Activated CD8-positive, alpha-beta memory T cell treated with anti-CD3 and anti-CD28 coated beads, Interleukin-2, amount 10 ng/mL, durations not matched to agents 7 days and 5 days (primary cell): Measurements from ENCODE around the gene IFI44. TPM values are rescaled to one million over a fixed set of nuclear protein-coding genes. Genes with fewer than 3 reads are reported as not detected.

Source experiments
- ATAC-seq: fragments of 150-1000 bp; cut with Tn5 transposase; one replicate; pipeline ENCODE4 v1.10.0; 2021; ENCODE audit warnings: moderate library complexity
- CTCF ChIA-PET: fragments of 350-600 bp; sonication (Branson Sonifier 250); formaldehyde crosslinking; loops from one replicate; lab custom pipeline; 2021; ENCODE audit warnings: antibody characterized with exemption; lab: Charles Lee
- DNase-seq: peaks from one replicate; pipeline ENCODE4 v3.0.0-alpha.2; 2020
- H3K27ac Mint-ChIP-seq: one replicate; pipeline ENCODE4 v1.8.0; 2021; ENCODE audit warnings: mild to moderate bottlenecking, mixed read lengths
- H3K27me3 Mint-ChIP-seq: one replicate; pipeline ENCODE4 v1.8.0; 2021; ENCODE audit warnings: mixed read lengths
- H3K36me3 Mint-ChIP-seq: one replicate; pipeline ENCODE4 v1.8.0; 2021; ENCODE audit warnings: mild to moderate bottlenecking, mixed read lengths
- H3K4me1 Mint-ChIP-seq: one replicate; pipeline ENCODE4 v1.8.0; 2021; ENCODE audit warnings: mixed read lengths
- H3K4me3 Mint-ChIP-seq: one replicate; pipeline ENCODE4 v1.8.0; 2021; ENCODE audit warnings: mild to moderate bottlenecking, moderate library complexity, mixed read lengths
- H3K9me3 Mint-ChIP-seq: one replicate; pipeline ENCODE4 v1.8.0; 2022; ENCODE audit warnings: low read depth, mixed read lengths
- total RNA-seq, 2 experiments: library from RNA; stranded (reverse); gene quantifications; one replicate each; pipeline ENCODE4 v1.2.3, GENCODE V29; 2021

IFI44 gene
- total RNA-seq, 2 experiments from 2014 or later, result 155 to 367 TPM

- Mint-ChIP-seq H3K27ac (no peak overlapping the region), H3K4me3 (no peak overlapping the region), H3K4me1 (peaks cover 33% of the 10 kb centered on the region), H3K9me3 (no peaks in the 10 kb centered on the region), H3K36me3 (peaks cover 45% of the 10 kb centered on the region), H3K27me3 (no peaks in the 10 kb centered on the region)
- ATAC-seq (peak; percentile 77), DNase-seq (no peak)
- CTCF ChIA-PET, result interaction anchor here (1.0 to 1.8 kb wide), 4 partner anchors 38 to 48 kb away, joined by 3 to 6 read pairs (median 4); no protein-coding TSS in a partner anchor
Measured at GRCh38 chr1:78664763-78665162, 15.1 kb downstream of the IFI44 start.

DNA sequence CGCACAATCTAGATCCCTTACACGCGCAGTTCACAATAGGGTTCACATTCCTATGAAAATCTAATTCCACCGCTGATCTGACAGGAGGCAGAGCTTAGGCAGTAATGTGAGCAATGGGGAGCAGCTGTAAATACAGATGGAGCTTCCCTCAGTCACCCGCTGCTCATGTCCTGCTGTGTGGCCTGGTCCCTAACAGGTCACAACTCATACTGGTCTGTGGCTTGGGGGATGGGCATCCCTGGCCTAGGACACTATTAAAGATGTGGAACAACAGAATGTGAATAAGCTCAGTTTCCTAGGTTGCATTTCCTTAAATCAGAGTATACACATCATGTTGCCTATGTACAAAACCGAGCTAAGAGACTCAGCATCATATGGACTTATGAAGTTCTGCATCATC, 16.2 kb downstream of the IFI44 start:
- Mint-ChIP-seq H3K27ac (no peak overlapping the region), H3K4me3 (no peak overlapping the region), H3K4me1 (peaks cover 35% of the 10 kb centered on the region), H3K27me3 (no peaks in the 10 kb centered on the region), H3K9me3 (no peaks in the 10 kb centered on the region), H3K36me3 (peaks cover 38% of the 10 kb centered on the region)
- ATAC-seq, result no peak
- CTCF ChIA-PET, result interaction anchor here (1.3 to 1.8 kb wide), 3 partner anchors 10 to 49 kb away, joined by 3 to 6 read pairs (median 5); no protein-coding TSS in a partner anchor
- no peak for DNase-seq

DNA sequence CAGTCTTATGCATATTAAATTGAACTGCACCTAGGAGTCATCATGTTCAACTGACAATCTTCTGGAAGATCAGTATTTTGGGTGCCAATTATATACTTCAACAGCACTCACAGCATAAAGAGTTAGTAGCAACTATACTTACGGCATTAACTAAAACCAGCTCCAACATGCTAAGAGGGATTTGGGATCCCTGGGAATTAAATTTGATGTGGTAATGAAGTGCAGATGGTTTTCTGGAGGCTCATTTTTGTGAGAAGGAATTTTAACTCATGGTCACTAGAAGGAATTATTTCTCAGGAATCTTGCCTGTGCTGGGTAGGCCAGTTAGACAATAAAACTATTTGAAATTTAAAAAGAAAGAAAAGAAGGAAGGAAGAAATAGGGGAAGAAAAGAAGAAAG, 18.3 kb downstream of the IFI44 start:
- CTCF ChIA-PET, result interaction anchor here (0.8 kb wide), 1 partner anchor 8 kb away, joined by 3 read pairs; no protein-coding TSS in a partner anchor
- Mint-ChIP-seq H3K36me3 (peaks cover 34% of the 10 kb centered on the region), H3K27me3 (no peaks in the 10 kb centered on the region), H3K9me3 (no peaks in the 10 kb centered on the region), H3K4me1 (peaks cover 23% of the 10 kb centered on the region), H3K4me3 (no peak overlapping the region), H3K27ac (no peak overlapping the region)
- DNase-seq (no peak), ATAC-seq (no peak)

- no peak overlapping the region for H3K4me3 Mint-ChIP-seq
- H3K4me1 Mint-ChIP-seq, result peaks cover 19% of the 10 kb centered on the region
- H3K36me3 Mint-ChIP-seq, result peaks cover 29% of the 10 kb centered on the region
- H3K9me3 Mint-ChIP-seq, result no peaks in the 10 kb centered on the region
- CTCF ChIA-PET, result interaction anchor here (0.8 kb wide), 1 partner anchor 8 kb away, joined by 3 read pairs; no protein-coding TSS in a partner anchor
- H3K27ac Mint-ChIP-seq, result no peak overlapping the region
- ATAC-seq (no peak), DNase-seq (no peak)
- no peaks in the 10 kb centered on the region for H3K27me3 Mint-ChIP-seq
Measured at GRCh38 chr1:78668427-78668826, 18.8 kb downstream of the IFI44 start.

GRCh38 chr1:78672428-78672827, 22.8 kb downstream of the IFI44 start:
- CTCF ChIA-PET, result interaction anchor here (2.0 to 4.2 kb wide), 2 partner anchors 55 to 541 kb away, joined by 5 to 29 read pairs; no protein-coding TSS in a partner anchor
- Mint-ChIP-seq H3K36me3 (peaks cover 13% of the 10 kb centered on the region), H3K27me3 (no peaks in the 10 kb centered on the region), H3K9me3 (no peaks in the 10 kb centered on the region), H3K4me3 (no peak overlapping the region), H3K27ac (no peak overlapping the region), H3K4me1 (peaks cover 20% of the 10 kb centered on the region)
- no peak for DNase-seq
- ATAC-seq, result no peak

- no peak for DNase-seq
- H3K27me3 Mint-ChIP-seq, result no peaks in the 10 kb centered on the region
- peaks cover 27% of the 10 kb centered on the region for H3K4me1 Mint-ChIP-seq
- no peak overlapping the region for H3K27ac Mint-ChIP-seq
- CTCF ChIA-PET, result interaction anchor here (0.8 to 4.2 kb wide), 4 partner anchors 54 to 542 kb away, joined by 3 to 29 read pairs (median 4); partner anchors contain the start of gene IFI44L
- no peaks in the 10 kb centered on the region for H3K9me3 Mint-ChIP-seq
- ATAC-seq, result no peak
- H3K36me3 Mint-ChIP-seq, result peaks cover 19% of the 10 kb centered on the region
- no peak overlapping the region for H3K4me3 Mint-ChIP-seq
Measured at GRCh38 chr1:78673120-78673519, 23.5 kb downstream of the IFI44 start.

DNA sequence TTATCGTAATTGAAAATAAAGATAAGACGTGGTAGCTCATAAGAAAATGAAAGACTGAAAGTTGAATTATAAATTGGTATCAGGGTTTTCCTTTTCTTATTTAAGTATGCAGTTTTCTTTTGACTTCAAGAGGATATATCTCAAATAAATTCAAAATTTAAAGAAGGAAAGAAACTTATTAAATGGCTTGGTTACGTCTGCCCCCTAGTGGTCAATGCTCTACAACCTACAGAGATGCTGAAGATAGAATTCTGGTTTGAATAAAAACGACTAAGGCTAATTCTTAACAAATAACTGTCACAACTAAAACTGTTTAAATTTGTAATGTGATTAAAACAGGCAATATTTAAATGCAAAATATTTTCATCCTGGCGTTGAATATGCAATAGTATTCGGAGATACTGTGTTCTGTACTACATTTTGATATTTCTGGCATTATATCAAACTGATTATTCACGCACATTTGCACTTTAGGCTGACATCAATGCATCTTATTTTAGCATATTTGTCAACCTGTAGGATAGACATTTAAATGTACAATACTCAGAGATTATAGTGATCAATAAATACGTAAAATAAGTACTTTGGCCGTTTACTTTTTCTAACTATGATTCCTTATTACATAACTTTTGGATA, 26.8 kb downstream of the IFI44 start:
- Mint-ChIP-seq H3K9me3 (no peaks in the 10 kb centered on the region), H3K27ac (no peak overlapping the region), H3K27me3 (peaks cover 7% of the 10 kb centered on the region), H3K4me3 (no peak overlapping the region), H3K4me1 (peaks cover 28% of the 10 kb centered on the region), H3K36me3 (peaks cover 26% of the 10 kb centered on the region)
- DNase-seq, result peak; percentile 65
- ATAC-seq, result no peak
- CTCF ChIA-PET, result interaction anchor here (0.8 to 4.2 kb wide), 8 partner anchors 8 to 544 kb away, joined by 3 to 29 read pairs (median 6); partner anchors contain the start of gene IFI44L

- H3K27ac Mint-ChIP-seq, result no peak overlapping the region
- H3K4me3 Mint-ChIP-seq, result no peak overlapping the region
- ATAC-seq (no peak), DNase-seq (no peak)
- CTCF ChIA-PET, result interaction anchor here (1.5 to 2.9 kb wide), 2 partner anchors 57 to 60 kb away, joined by 6 to 16 read pairs; partner anchors contain the start of gene IFI44L
- peaks cover 9% of the 10 kb centered on the region for H3K27me3 Mint-ChIP-seq
- H3K36me3 Mint-ChIP-seq, result peaks cover 21% of the 10 kb centered on the region
- no peaks in the 10 kb centered on the region for H3K9me3 Mint-ChIP-seq
- peaks cover 28% of the 10 kb centered on the region for H3K4me1 Mint-ChIP-seq
Measured at GRCh38 chr1:78676993-78677392, 27.4 kb downstream of the IFI44 start.

GRCh38 chr1:78677788-78678187, 28.2 kb downstream of the IFI44 start:
- Mint-ChIP-seq H3K4me3 (peak overlapping the region; percentile 36), H3K9me3 (no peaks in the 10 kb centered on the region), H3K4me1 (peaks cover 28% of the 10 kb centered on the region), H3K27ac (peak overlapping the region; percentile 83), H3K27me3 (peaks cover 9% of the 10 kb centered on the region), H3K36me3 (peaks cover 18% of the 10 kb centered on the region)
- CTCF ChIA-PET, result interaction anchor here (0.8 to 2.9 kb wide), 6 partner anchors 11 to 699 kb away, joined by 3 to 16 read pairs (median 4); partner anchors contain the start of genes FUBP1 and IFI44L
- DNase-seq, result no peak
- no peak for ATAC-seq

DNA sequence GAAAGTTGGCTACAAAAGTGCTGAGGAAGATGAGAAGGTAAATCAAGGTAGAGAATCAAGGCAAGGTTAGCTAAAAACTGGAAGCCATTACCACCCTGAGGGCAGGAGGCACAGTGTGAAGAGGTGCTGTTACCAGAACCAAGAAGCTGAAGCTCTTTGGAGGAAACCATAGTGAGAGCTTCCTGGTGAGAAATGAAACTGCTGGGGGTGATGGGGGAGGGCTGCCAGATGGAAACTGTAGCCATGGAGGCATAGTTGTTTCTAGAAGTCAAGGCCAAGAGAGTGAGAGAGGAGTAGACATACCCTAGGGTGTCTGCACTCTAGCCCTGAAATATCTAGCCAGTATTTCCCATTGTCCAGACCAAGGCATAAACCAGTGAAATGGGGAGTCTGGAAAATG, 28.7 kb downstream of the IFI44 start:
- H3K27me3 Mint-ChIP-seq, result peaks cover 9% of the 10 kb centered on the region
- H3K4me1 Mint-ChIP-seq, result peaks cover 32% of the 10 kb centered on the region
- H3K4me3 Mint-ChIP-seq, result peak overlapping the region; percentile 36
- peak; percentile 82 for ATAC-seq
- H3K9me3 Mint-ChIP-seq, result no peaks in the 10 kb centered on the region
- H3K27ac Mint-ChIP-seq, result peak overlapping the region; percentile 83
- CTCF ChIA-PET, result interaction anchor here (0.8 to 2.9 kb wide), 6 partner anchors 12 to 700 kb away, joined by 3 to 16 read pairs (median 4); partner anchors contain the start of genes FUBP1 and IFI44L
- peak; percentile 59 for DNase-seq
- H3K36me3 Mint-ChIP-seq, result peaks cover 18% of the 10 kb centered on the region

GRCh38 chr1:78681265-78681664, 31.6 kb downstream of the IFI44 start:
- Mint-ChIP-seq H3K4me1 (peaks cover 30% of the 10 kb centered on the region), H3K27me3 (peaks cover 22% of the 10 kb centered on the region), H3K36me3 (peaks cover 18% of the 10 kb centered on the region), H3K27ac (no peak overlapping the region), H3K9me3 (no peaks in the 10 kb centered on the region), H3K4me3 (no peak overlapping the region)
- ATAC-seq, result no peak
- CTCF ChIA-PET, result interaction anchor here (2.2 kb wide), 1 partner anchor 64 kb away, joined by 7 read pairs; no protein-coding TSS in a partner anchor
- DNase-seq, result no peak

DNA sequence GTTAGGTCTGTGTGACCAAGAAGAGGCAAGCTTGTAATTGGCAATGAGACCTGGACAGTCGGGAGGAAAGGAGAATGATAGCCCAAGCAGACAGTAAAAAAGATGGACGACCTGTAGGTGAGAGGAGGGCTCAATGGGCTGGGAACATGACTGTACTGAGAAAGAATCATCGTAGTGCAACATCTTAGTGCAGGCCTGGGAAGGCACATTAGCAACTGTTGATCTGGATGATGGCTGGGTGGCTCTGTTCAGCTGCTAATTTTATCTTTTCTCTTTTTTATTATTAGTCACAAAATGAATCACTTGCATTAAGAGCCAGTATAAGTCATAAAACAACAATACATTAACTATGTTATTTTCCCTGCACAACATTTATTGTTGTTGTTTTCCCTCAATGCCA, 32.9 kb downstream of the IFI44 start:
- CTCF ChIA-PET, result interaction anchor here (2.0 kb wide), 1 partner anchor 65 kb away, joined by 6 read pairs; no protein-coding TSS in a partner anchor

GRCh38 chr1:78683079-78683478, 33.4 kb downstream of the IFI44 start:
- H3K4me3 Mint-ChIP-seq, result no peak overlapping the region
- no peaks in the 10 kb centered on the region for H3K9me3 Mint-ChIP-seq
- no peak overlapping the region for H3K27ac Mint-ChIP-seq
- ATAC-seq (no peak), DNase-seq (no peak)
- peaks cover 14% of the 10 kb centered on the region for H3K4me1 Mint-ChIP-seq
- H3K36me3 Mint-ChIP-seq, result peaks cover 11% of the 10 kb centered on the region
- H3K27me3 Mint-ChIP-seq, result peaks cover 25% of the 10 kb centered on the region
- CTCF ChIA-PET, result interaction anchor here (1.3 to 2.0 kb wide), 2 partner anchors 9 to 66 kb away, joined by 3 to 6 read pairs; no protein-coding TSS in a partner anchor

More for the DNA sequence above, 32.9 kb downstream of the IFI44 start:
- Mint-ChIP-seq H3K9me3 (no peaks in the 10 kb centered on the region), H3K4me3 (no peak overlapping the region), H3K27me3 (peaks cover 22% of the 10 kb centered on the region), H3K27ac (no peak overlapping the region), H3K4me1 (peaks cover 19% of the 10 kb centered on the region), H3K36me3 (peaks cover 17% of the 10 kb centered on the region)
- DNase-seq, result no peak
- no peak for ATAC-seq
